Measurements from ENCODE around the gene MYOD1.

GRCh38 chr11:17707830-17708229, 11.5 kb upstream of the MYOD1 start:
- no peak for TF ChIP-seq POLR2A (IDR thresholded peaks at IDR 0.05)
- no peak for TF ChIP-seq CTCF (IDR thresholded peaks at IDR 0.05)
- TF ChIP-seq POLR2AphosphoS5 (IDR thresholded peaks at IDR 0.05) = no peak
